GM18870 (cell line): ENCODE results near the gene ACAN.
A peak's percentile ranks its signal among the peaks of the same experiment; 100 is the strongest.

Source experiments
- ATAC-seq: cut with Tn5 transposase; IDR thresholded peaks from one replicate; pipeline ENCODE4 v1.9.1; 2021; ENCODE audit warnings: moderate library complexity; ENCODE audit not compliant: unreplicated experiment

The ACAN gene

DNA sequence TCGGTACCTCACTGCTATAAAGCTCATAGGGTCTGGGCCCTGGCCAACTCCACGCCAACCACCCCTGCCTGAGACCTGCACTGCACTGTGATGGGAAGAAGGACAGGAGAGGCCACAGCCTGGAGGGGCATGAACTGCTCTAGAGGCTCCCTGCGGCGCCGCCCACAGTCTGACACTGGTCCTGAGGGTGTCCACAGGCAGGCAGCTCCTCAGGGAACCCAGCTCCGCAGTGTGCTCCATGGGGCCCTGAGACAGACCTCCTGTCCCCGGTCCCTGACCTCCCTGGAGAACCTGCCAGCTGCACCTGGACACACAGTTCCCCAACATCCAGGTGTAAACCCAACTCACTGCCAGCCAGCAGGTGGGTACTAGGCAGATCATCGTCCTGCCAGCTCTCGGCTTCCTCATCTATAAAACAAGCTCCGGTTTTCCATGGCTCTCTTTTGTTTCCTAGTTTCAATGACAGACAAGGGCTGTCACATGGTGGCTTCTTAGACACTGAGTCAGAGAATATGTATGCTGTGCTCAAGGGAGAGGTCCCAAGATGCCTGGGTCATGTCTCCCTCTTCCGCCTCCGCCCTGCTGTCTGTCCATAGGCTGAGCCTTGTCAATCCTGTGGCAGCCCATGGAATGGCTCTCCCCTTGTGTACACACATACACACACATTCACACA is 97.2 kb downstream of the ACAN start:
- no peak for ATAC-seq

DNA sequence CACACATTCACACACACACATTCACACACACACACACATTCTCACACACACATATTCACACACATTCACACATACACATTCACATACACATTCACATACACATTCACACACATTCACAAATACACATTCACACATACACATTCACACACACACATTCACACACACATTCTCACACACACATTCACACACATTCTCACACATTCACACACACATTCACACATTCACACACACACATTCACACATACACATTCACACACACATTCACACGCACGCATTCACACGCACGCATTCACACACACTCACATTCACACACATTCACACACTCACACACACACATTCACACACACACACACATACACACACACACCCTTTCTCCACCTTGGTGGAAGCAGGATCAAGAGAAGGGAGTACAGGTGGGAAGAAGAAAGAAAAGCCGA is 97.8 kb downstream of the ACAN start:
- no peak for ATAC-seq

DNA sequence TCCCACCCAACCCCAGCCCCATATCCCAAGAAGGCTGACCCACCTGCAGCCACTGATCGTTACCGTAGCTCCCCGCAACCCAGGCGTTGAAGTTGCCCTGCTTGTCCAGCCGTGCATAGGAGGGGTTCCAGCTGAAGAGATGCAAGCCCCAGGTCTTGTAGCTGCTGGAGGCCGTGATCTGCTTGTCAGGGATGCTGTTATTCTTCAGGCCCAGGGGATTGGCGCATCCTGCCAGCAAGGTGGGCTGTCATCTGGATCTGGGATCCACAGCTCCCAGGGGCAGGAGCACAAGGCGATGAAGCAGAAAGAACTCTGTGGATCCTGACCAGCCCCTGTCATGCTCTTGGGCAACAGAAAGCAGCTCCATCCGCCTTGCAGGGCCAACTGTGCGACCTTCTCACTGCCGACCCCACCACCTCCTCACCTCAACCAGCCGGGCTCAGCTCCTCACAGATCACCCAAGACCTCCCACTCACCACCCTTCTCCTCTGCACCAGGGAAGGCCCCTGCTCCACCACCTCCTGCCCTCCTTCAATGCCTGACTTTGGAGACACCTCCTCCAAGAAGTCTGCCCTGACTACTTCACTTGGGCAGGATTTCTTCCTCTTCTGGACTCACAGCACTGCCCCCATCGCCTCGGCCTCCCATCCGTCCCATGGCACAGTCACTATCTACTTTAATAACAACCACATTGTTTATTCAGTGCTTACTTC is 98.4 kb downstream of the ACAN start:
- no peak for ATAC-seq

DNA sequence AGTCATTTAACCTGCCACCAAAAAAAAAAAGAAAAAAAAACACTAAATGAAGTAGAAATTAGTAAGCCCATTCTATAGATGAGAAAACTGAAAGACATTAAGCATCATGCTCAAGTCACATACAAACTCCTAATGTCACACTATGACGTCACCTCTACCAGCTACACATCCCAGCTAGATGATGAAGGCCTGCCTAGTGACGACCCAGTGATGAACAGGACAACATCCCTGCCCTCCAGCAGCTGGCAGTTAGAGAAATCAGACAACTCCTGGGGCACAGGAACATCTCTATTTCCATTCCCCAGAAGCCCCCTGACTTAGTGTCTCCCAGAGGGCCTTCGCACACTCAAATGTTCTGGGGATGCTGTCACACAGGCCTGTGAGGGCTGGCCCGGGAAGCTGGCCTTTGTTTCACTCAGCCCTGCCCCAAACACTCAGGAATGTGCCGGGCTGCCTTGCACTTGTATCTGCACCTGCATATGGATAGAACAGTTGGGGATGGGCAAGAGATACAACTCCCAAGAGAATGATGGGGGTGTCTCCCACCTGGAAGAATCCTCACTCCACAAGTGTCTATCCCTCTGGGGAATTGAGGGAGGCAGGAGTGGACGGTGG is 99.1 kb downstream of the ACAN start:
- no peak for ATAC-seq

DNA sequence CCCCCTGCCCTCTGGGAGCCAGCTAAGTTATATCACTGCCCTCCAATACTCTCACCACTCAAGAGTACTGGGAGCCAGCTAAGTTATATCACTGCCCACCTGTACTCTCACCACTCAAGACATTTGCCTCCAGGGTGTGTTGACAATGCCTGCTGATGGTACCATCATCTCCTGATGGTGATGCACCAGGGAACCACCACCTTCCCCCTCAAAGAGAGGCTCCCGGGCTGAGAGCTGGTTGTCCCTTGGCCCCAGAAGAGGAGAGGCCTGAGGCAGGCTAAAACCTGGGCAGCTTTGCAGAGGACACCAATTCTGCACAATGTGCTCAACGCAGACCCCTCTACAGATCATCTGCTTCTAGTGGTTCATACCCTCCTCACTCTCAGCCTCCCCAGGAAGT is 99.6 kb downstream of the ACAN start:
- no peak for ATAC-seq

DNA sequence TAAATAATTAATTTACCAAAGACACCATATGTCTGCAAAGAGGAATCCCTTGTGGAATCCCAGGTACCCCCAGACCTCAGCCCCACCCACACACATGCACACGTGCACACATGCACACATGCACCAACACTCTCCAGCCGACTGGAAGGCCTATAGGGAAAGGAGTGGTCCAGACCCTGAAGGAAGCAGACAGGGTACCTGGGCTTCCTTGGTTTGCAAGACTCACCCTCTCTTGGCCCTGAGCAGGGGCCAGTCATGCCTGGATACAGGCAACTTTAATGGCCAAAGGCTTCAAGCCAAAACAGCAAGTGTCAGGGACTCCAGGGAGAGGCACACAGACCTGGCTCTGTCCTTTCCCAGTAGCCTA is 101.0 kb downstream of the ACAN start:
- ATAC-seq = no peak

DNA sequence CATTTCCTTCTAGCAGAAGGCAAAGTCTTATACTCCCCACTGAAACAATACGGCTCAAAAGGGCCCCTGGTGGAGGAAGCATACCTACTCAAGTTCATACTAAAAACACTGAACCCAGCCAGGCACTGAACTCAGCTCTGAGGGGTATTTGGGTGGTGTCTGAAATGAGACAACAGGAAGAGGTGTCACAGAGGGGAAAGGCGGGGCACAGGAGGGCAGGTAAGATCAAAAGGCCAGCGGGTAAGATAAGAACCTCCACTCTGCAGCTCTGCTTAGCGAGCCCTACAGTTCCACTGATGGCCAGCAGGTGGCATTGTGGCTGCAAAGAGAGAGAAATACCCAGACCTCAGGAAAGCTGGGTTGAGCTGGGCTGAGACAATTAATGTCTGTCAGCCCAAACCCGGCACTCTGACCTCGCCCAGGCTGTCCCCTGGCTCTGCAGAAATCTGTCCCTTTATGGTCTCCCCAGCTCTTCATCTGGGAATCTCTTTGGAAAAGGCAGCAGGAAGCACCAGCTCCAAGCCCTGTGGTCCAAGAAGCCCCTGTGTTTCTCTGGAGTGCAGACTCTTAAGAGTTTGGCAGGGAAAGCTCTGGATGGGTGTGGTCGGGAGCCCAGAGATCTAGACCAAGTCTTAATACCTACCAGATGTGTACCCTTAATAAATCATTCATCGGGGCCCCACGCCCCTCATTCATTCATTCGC is 101.5 kb downstream of the ACAN start:
- peak; percentile 80 for ATAC-seq

DNA sequence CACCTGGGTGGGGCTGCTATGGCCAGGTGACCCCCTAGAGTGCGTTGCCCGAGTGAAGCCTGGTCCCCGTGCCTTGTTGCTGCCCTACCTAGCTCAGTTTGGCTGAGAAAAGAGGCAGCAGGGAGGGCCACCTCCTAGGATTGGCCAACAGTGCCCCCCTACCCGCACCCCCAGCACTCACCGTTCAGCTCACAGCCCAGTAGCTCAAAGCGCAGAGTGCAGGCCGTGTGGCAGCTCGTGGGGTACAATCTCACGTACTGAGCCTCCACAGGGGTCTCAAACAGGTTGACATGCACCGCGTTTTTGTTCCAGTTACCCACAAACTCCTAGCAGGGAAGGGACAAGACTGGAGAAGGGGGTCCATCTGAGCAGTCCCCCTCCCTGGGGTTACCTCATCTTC is 102.3 kb downstream of the ACAN start:
- no peak for ATAC-seq

DNA sequence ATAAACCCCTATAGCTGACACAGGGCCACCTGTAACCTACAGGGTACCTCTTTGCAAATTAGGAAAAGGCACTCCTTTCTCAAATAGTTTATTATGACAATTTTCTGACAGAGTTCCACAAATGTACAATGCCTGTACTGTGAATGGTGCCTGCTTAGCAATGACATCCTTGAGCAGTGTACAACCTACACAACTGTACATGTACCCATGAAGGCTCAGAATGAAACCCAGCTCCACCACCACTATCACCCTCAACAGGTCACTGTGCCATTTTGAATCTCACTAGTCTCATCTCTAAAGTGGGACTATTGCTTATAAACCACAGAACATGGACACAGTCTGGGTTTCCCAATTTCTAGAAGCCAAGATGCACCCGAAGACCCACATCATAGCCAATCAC is 102.9 kb downstream of the ACAN start:
- no peak for ATAC-seq

DNA sequence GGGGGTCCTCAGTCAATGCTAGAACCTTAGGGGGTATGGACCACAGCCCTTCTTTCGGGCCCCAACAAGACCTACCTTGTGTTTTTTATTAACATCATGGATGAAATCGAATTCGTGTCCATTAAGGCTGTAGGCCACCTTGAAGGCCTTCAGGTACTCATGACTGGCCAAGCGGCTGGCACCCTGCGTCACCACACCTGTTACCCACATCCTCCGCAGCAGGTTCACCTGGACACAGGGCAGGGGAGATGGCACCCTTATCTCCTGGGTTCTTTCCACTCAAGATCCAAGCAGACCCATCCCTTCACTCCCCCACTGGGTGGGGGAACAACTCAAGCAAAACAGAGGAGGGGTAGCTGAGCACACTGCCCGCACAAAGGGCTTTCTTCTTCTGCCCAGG is 103.3 kb downstream of the ACAN start:
- no peak for ATAC-seq

DNA sequence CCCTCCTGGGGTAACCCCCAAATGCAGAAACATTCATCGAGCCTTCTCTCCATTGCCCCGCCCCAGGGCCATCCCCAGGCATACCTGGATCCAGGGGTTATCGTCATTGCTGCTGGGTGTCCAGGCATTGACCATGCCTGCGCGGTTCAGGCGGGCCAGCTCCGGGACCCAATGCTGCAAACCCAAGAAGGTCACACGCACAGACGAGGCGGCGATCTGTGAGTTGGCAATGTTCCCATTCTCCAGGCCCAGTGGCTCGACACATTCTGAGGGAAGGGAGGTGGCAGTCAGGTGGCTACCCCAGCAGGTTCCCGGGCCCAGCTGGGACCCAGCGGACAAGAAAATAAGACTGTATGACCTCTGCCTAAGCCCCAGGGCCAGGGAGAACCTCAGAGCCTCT is 103.9 kb downstream of the ACAN start:
- no peak for ATAC-seq

DNA sequence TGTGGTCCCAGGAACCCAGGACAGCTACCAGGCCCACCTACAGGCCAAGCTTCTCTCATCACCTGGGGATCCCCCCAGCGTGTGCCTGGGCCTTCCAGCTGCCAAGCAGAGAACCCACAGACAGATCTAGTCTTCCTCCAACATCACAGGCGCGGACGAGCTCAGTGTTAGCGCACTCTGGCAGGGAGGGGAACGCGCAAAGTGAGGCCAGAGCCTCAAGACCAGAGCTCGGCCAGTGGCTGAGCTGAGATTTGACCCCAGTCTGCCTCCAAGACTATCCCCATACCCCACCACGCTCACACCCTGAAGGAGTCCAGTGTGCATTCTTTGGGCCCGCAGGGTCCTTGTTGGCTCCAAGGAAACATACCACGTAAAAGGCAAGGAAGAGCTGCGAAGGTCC is 104.9 kb downstream of the ACAN start:
- no peak for ATAC-seq

DNA sequence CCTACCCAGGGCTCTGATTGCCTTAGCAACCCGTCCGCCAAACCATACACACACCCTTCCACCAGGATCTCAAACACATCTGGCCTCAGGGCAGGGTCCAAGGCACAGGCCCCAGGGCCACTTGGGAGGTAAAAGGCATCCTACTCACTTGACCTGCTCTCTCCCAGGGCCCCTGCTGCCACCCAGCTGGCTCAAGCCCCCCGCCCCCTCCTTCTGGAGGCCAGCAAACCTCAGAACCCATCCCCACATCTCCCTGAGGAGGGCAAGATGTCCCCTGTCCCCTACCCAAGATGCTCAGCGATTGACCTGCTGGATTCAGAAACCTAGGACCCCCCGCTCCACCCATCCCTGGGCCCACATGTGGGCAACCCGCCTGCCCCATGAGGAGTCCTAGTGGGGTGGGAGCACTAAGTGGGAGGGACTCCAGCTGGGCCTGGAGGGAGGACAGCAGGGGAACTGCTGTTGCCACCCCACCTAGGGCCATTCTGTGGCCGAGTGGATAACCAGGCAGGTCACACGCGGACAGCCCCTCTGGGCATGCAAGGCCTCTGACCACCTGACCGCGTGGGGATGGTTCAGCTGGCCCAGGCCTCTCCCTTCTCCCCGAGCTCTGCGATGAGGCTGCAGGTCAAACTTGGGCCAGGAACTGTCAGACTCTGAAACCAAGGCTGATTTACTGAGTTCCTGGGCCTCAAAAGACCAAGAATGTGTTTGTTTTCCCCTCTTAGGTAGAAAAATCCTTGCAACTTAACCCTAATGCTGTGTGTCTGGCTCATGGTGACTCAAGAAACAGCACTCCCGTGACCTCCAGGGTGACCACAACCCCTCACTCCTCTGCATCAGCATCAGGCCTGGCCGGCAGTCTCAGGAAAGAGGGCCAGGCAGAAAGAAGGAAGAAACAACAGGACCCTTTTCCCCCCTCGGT is 105.7 kb downstream of the ACAN start:
- ATAC-seq = no peak

DNA sequence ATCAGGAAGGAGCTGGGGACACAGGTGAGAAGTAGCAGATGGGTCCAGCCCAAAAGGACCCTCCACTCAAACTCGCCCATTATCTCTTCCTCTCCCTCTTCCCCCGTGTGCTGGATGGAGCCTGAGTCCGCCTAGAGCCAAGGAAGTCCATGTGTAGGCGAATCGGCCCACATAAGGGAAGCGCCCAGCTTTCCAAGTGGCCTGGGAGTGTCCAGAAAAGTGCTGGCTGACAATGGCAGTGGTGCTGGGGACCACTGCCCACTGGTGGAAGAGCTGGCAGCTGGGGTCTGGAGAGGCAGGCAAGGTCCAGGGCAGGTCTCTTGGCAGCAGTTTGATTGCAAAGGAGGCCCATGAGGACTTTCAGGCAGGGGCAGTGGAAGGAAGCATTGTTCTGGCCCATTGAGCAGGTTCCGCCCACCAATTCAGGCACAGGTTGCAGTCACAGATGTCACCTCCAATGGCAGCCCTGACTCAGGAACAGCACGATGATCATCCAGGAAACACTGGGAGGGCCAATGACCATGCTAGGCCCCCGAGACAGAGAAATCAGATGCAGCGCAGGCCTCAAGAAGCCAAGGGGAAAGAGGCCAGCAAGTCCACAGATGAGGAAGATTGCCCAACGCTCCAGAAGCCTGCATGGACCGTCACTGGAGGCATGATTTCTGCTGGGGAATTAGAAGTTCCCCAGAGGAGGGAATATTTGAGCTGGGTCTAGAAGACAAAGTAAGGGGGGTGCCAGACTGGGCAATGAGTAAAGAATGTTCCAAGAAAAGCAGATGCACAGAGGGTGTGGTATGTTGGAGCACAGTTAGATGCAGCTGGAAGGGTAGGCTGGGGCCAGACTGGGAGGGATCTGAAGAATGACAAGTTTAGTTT is 107.0 kb downstream of the ACAN start:
- ATAC-seq = no peak

DNA sequence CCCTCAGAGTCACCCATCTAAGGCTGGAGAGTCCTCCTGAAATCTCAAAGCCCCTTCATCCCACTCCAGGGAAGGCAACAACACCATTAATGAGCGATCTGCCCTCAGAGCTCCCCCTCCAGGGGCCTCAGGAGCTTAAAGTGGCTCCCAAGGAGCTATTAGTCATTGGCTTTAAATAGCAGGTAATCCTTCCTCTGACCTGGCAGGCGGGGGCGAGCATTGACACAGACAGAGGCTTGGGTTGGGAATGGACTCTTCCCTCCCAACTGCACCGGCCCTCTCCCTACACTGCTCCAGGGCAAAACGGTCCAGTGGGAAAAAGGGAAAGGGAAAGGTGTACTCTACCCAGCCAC is 108.5 kb downstream of the ACAN start:
- no peak for ATAC-seq

DNA sequence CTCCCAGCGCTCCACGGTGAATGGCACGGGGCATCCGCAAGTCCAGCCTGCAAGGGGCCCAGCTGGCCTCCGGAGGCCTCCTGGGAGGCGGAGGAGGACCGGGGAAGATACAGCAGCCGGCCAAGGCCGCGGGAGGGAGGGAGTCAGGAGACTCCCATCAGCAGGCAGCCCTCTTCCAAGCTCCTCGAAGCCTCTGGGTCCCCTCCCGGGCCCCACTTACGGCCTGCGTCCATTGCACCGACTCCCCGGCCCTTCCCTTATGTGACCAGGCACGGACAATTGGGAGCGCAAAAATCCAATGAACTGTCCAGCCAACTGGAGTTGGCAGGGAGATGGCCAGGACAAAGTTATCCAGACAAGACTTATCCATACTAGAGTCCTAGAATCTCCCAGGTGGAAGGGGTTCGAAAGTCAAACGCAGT is 109.3 kb downstream of the ACAN start:
- no peak for ATAC-seq

DNA sequence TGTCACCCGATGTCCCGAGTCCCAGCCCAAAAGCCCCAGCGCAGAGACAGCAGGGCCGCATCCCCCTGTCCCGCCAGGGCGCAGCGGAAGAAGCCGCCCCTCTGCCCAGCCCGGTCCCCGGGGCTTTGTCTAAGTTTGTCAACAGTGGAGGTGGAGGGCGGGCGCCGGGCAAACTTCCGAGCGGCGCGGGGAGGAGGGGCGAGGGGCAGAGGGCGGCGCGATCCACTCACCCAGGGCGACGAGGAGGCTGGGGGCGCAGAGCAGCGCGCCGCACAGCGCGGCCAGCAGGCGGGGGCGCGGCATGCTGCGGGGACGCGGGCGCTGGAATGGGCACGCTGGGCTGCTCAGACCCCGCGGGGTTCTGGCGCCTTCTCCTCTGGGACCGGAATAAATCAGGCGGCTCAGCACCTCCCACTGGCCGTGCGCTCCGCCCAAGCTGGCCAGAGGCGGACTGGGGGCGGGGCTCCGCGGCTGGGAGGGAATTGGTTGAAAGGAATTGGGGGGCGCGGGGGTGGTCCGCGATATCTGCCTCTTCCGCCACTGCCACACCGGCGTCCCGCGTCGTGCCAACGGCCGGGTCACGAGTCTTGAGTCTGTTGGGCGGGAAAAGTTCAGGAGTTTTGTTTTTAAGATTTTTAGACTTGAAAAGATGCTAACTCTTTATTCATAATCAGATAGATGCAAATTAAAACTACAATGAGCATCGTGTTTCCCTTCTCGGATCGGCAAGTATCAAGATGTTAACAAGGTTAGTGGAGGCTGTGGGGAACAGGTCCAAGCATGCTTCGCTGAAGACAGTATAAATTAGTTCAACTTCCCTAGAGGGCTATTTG is 110.0 kb downstream of the ACAN start, which contains the start of gene MFGE8:
TSS of gene MFGE8 (minus strand) at position 363 of the 833 bp plus-strand sequence. CDS start at position 303, 60 bp downstream.
- peak; percentile 54 for ATAC-seq

DNA sequence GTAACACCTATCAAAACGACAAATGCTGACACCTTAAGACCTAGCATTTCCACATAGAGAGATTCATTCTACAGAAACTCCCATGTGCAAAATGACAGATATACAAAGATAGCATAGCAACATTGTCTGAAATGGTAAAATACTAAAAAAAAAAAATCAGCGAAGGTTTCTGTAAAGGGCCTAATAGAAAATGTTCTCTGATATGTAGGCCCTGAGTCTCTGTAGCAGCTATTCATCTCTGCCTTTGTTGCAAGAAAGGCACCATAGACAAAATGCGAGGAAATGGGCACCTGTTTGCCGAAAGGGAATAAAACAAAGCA is 110.6 kb downstream of the ACAN start:
- no peak for ATAC-seq

DNA sequence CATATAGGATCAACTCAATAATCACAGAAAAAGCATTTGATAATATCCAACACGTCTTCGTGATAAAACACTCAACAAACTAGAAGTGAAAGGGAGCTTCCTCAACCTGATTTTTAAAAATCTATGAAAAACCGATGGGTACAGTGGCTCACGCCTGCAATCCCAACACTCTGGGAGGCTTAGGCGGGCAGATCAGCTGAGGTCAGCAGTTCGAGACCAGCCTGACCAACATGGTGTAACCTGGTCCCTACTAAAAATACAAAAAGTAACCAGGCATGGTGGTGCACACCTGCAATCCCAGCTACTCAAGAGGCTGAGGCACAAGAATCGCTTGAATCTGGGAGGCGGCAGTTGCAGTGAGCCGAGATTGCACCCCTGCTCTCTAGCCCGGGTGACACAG is 112.1 kb downstream of the ACAN start:
- no peak for ATAC-seq
